GM23248 (cell line): Measurements from ENCODE around the gene DAZL. TPM values are rescaled to one million over a fixed set of nuclear protein-coding genes. Genes with fewer than 3 reads are reported as not detected.
A peak's percentile ranks its signal among the peaks of the same experiment; 100 is the strongest.
"Not testable (repeated sequence)": the region's sequence is repeated elsewhere in the genome, so short reads cannot be mapped to it uniquely, and the experiment has no call there.

Experiments used
- DNase-seq: peaks from one replicate; pipeline ENCODE4 v3.0.0-alpha.2; 2015
- H2AFZ ChIP-seq: fragments of 200-600 bp; sonication (generic); 2 replicates; pipeline ENCODE4 v1.6.1; 2016; ENCODE audit warnings: antibody characterized with exemption
- H3F3A ChIP-seq: fragments of 200-600 bp; sonication (generic); 2 replicates; pipeline ENCODE4 v1.6.1; 2016; ENCODE audit warnings: mild to moderate bottlenecking, antibody characterized with exemption, mixed run types; ENCODE audit not compliant: insufficient read depth
- H3K27ac ChIP-seq: fragments of 200-600 bp; sonication (generic); 2 replicates; pipeline ENCODE4 v1.5.1; 2016; ENCODE audit warnings: mild to moderate bottlenecking
- H3K27me3 ChIP-seq: fragments of 200-600 bp; sonication (generic); replicated peaks from 2 replicates; pipeline ENCODE4 v1.6.1; 2016; ENCODE audit warnings: mild to moderate bottlenecking; ENCODE audit not compliant: insufficient read depth
- H3K36me3 ChIP-seq: fragments of 200-600 bp; sonication (generic); 2 replicates; pipeline ENCODE4 v1.6.1; 2016; ENCODE audit warnings: low read depth, mild to moderate bottlenecking
- H3K4me1 ChIP-seq: fragments of 200-600 bp; sonication (generic); 2 replicates; pipeline ENCODE4 v1.6.1; 2016; ENCODE audit warnings: mild to moderate bottlenecking; ENCODE audit not compliant: insufficient read depth
- H3K4me2 ChIP-seq: fragments of 200-600 bp; sonication (generic); one replicate; pipeline ENCODE4 v1.6.1; 2016; ENCODE audit warnings: mild to moderate bottlenecking; ENCODE audit not compliant: unreplicated experiment
- H3K4me3 ChIP-seq: fragments of 200-600 bp; sonication (generic); 2 replicates; pipeline ENCODE4 v1.5.1; 2016; ENCODE audit warnings: mild to moderate bottlenecking
- H3K79me2 ChIP-seq: fragments of 200-600 bp; sonication (generic); 2 replicates; pipeline ENCODE4 v1.6.1; 2016; ENCODE audit warnings: mild to moderate bottlenecking; ENCODE audit not compliant: insufficient read depth
- H3K9ac ChIP-seq: fragments of 200-600 bp; sonication (generic); 2 replicates; pipeline ENCODE4 v1.6.1; 2016; ENCODE audit warnings: mild to moderate bottlenecking
- H3K9me2 ChIP-seq: fragments of 200-600 bp; sonication (generic); 2 replicates; pipeline ENCODE4 v1.6.1; 2016; ENCODE audit warnings: mixed run types, mild to moderate bottlenecking, moderate library complexity; ENCODE audit not compliant: insufficient read depth
- H3K9me3 ChIP-seq: fragments of 200-600 bp; sonication (generic); one replicate; pipeline ENCODE4 v1.6.1; 2017; ENCODE audit warnings: low read depth
- H4K20me1 ChIP-seq: fragments of 200-600 bp; sonication (generic); 2 replicates; pipeline ENCODE4 v1.6.0; 2016; ENCODE audit not compliant: insufficient read depth
- EZH2 ChIP-seq: fragments of 200-600 bp; sonication (generic); IDR thresholded peaks from 2 replicates; pipeline ENCODE4 v1.6.1; 2018; ENCODE audit warnings: antibody characterized with exemption, mild to moderate bottlenecking; ENCODE audit not compliant: insufficient read depth, poor library complexity, severe bottlenecking
- EZH2phosphoT487 ChIP-seq: fragments of 200-600 bp; sonication (generic); IDR thresholded peaks from 2 replicates; pipeline ENCODE4 v1.6.1; 2018; ENCODE audit warnings: antibody characterized with exemption, moderate library complexity, mild to moderate bottlenecking, low read depth; ENCODE audit not compliant: insufficient read depth
- WGBS, 2 experiments: methylation state at CpG; one replicate each; pipeline ENCODE4 v1.1.6; 2015 to 2017; ENCODE audit warnings: low lambda C conversion rate in 2 of 2, low coverage in 1 of 2; ENCODE audit errors: missing lambda C conversion rate in 2 of 2; 5-methylcytosine and 5-hydroxymethylcytosine counted together
- in situ Hi-C: fragments of 300-500 bp; cut with MboI; formaldehyde crosslinking; loops from 2 replicates; pipeline ENCODE4 v1.15.0; 2020
- polyA plus RNA-seq: library from polyadenylated mRNA; unstranded; fragments of >200 nt; fragmentation: Nextera tagmentation; extraction: Ambion mirVana; gene quantifications from 2 replicates; pipeline ENCODE4 v1.2.1, GENCODE V29; 2016
- total RNA-seq: library from RNA; depleted of rRNA; stranded (reverse); fragments of >200 nt; shearing (Covaris generic); gene quantifications from 2 replicates; pipeline ENCODE4 v1.2.3, GENCODE V29; 2014

The DAZL gene
- total and polyA plus RNA-seq, 2 experiments from 2014 or later: not detected

- DNase-seq: no peak
- H3K4me2 ChIP-seq: no peak overlapping the region
- H4K20me1 ChIP-seq: no peaks in the 10 kb centered on the region
- no peaks in the 10 kb centered on the region for H3K4me1 ChIP-seq
- no peaks in the 10 kb centered on the region for H3K79me2 ChIP-seq
- TF ChIP-seq EZH2phosphoT487: no peak
- TF ChIP-seq EZH2: no peak
- H3K36me3 ChIP-seq: no peaks in the 10 kb centered on the region
- 58 to 60% methylated on average over 3 of the region's 3 CpGs for WGBS, 2 experiments
- in situ Hi-C loops: no loop called here
- no peak overlapping the region for H2AFZ ChIP-seq
- H3K9ac ChIP-seq: no peak overlapping the region
- no peaks in the 10 kb centered on the region for H3K27me3 ChIP-seq
- H3K9me2 ChIP-seq: no peaks in the 10 kb centered on the region
- H3F3A ChIP-seq: no peaks in the 10 kb centered on the region
- H3K4me3 ChIP-seq: no peak overlapping the region
- H3K9me3 ChIP-seq: no peaks in the 10 kb centered on the region
- H3K27ac ChIP-seq: no peak overlapping the region
These were observed 28.7 kb upstream of the DAZL start for GRCh38 chr3:16633948-16634347.

DNA sequence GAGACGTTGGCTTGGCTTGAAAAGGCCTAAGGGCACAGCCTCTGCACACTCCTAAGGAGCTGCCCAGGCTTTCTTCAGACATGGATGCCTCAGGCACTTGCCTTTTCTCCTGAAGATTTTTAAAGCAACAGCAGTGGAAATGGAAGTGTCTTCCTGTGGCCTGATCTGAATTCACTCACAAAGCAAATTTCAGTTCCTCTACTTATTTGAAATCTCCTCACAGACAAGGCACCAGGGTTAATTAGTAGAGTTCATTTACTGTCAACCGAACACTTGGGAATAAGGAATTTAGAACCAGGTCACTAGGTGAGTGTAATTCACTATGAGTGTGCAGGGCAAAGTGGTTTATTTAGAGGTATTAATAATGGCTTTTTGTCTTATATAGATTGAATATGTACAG, 27.2 kb upstream of the DAZL start:
- H3K79me2 ChIP-seq: no peaks in the 10 kb centered on the region
- H2AFZ ChIP-seq: no peak overlapping the region
- no peak for DNase-seq
- H3K4me2 ChIP-seq: no peak overlapping the region
- no peaks in the 10 kb centered on the region for H4K20me1 ChIP-seq
- 58 to 62% methylated on average over 2 of the region's 2 CpGs for WGBS, 2 experiments
- no peaks in the 10 kb centered on the region for H3F3A ChIP-seq
- no peaks in the 10 kb centered on the region for H3K9me2 ChIP-seq
- no peak overlapping the region for H3K27ac ChIP-seq
- no peak overlapping the region for H3K4me3 ChIP-seq
- in situ Hi-C loops: no loop called here
- no peaks in the 10 kb centered on the region for H3K9me3 ChIP-seq
- TF ChIP-seq EZH2 (no peak), EZH2phosphoT487 (no peak)
- no peaks in the 10 kb centered on the region for H3K36me3 ChIP-seq
- H3K27me3 ChIP-seq: no peaks in the 10 kb centered on the region
- no peaks in the 10 kb centered on the region for H3K4me1 ChIP-seq
- no peak overlapping the region for H3K9ac ChIP-seq

DNA sequence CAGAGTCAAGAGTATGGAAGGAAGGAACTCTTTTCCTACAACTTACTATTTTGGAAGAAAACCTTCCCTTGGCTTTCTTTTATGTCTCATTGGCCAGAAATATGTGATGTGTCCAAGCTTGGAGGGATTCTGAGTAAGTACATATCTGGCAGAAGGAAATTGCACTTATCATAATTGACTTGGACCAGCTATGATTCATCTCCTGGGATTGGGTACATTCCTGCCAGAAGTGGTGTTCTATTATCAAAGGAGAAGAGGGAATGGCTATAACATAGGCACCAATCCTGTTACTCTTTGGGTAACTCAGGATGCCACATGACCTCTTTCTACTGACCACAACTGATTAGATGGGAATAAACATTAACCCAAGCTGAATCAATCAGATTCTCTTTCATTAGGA, 13.5 kb upstream of the DAZL start:
- Histone ChIP-seq H3K4me1 (peaks cover 7% of the 10 kb centered on the region; the same call in 1 of the 2 replicates), H3K4me2 (no peak overlapping the region), H3F3A (no peaks in the 10 kb centered on the region), H4K20me1 (no peaks in the 10 kb centered on the region), H3K27me3 (no peaks in the 10 kb centered on the region), H3K36me3 (no peaks in the 10 kb centered on the region), H3K9me2 (no peaks in the 10 kb centered on the region), H3K9ac (no peak overlapping the region), H3K79me2 (no peaks in the 10 kb centered on the region), H3K9me3 (no peaks in the 10 kb centered on the region), H3K27ac (no peak overlapping the region), H2AFZ (no peak overlapping the region), H3K4me3 (no peak overlapping the region)
- in situ Hi-C loops: no loop called here
- DNase-seq: peak; percentile 58
- TF ChIP-seq EZH2 (no peak), EZH2phosphoT487 (no peak)

DNA sequence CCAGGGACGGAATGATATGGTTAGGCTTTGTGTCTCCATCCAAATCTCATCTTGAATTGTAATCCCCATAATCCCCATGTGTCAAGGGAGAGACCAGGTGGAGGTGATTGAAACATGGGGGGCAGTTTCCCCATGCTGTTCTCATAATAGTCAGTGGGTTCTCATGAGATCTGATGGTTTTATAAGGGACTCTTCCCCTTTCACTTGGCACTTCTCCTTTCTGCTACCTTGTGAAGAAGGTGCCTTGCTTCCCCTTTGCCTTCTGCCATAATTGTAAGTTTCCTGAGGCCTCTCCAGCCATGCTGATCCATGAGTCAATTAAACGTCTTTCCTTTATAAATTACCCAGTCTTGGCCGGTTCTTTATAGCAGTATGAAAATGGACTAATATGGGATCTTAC, 11.9 kb upstream of the DAZL start:
- H3K27ac ChIP-seq, H3K9me3 ChIP-seq, H3K4me1 ChIP-seq, H3K4me2 ChIP-seq, H3K79me2 ChIP-seq, H3F3A ChIP-seq, H4K20me1 ChIP-seq, in situ Hi-C loops, H3K9me2 ChIP-seq, DNase-seq, H3K9ac ChIP-seq, H3K27me3 ChIP-seq, H3K4me3 ChIP-seq, H2AFZ ChIP-seq, H3K36me3 ChIP-seq: not testable (repeated sequence)
- 87 to 88% methylated on average over 3 of the region's 3 CpGs for WGBS, 2 experiments

- TF ChIP-seq EZH2: no peak
- TF ChIP-seq EZH2phosphoT487: no peak
- H3K4me1 ChIP-seq: peaks cover 7% of the 10 kb centered on the region; the same call in 1 of the 2 replicates
- in situ Hi-C loops: no loop called here
- no peak overlapping the region for H3K27ac ChIP-seq
- H3K4me3 ChIP-seq: no peak overlapping the region
- no peak overlapping the region for H3K4me2 ChIP-seq
- no peaks in the 10 kb centered on the region for H3K9me3 ChIP-seq
- H3K9ac ChIP-seq: no peak overlapping the region
- H3F3A ChIP-seq: no peaks in the 10 kb centered on the region
- 63 to 64% methylated on average over 4 of the region's 4 CpGs for WGBS, 2 experiments
- H4K20me1 ChIP-seq: no peaks in the 10 kb centered on the region
- DNase-seq: no peak
- H3K27me3 ChIP-seq: no peaks in the 10 kb centered on the region
- no peak overlapping the region for H2AFZ ChIP-seq
- H3K79me2 ChIP-seq: no peaks in the 10 kb centered on the region
- no peaks in the 10 kb centered on the region for H3K9me2 ChIP-seq
- no peaks in the 10 kb centered on the region for H3K36me3 ChIP-seq
These were observed 10.9 kb upstream of the DAZL start for GRCh38 chr3:16616083-16616482.
